ENCODE results near the gene COL15A1.

COL15A1 gene

GRCh38 chr9:99062549-99062948 lies 118.8 kb downstream of the COL15A1 start:
- no peak for DNase-seq

GRCh38 chr9:99063522-99063921 lies 119.8 kb downstream of the COL15A1 start:
- no peak for DNase-seq

- DNase-seq = no peak
Observed at GRCh38 chr9:99066571-99066970, 122.9 kb downstream of the COL15A1 start.

GRCh38 chr9:99069075-99069474 lies 125.4 kb downstream of the COL15A1 start:
- no peak for DNase-seq

GRCh38 chr9:99069546-99069945 lies 125.8 kb downstream of the COL15A1 start:
- DNase-seq = no peak

GRCh38 chr9:99070681-99071080 lies 127.0 kb downstream of the COL15A1 start:
- DNase-seq = no peak

- peak; percentile 76 for DNase-seq
Observed at GRCh38 chr9:99071313-99072039, 127.8 kb downstream of the COL15A1 start.

- DNase-seq = no peak
Observed at GRCh38 chr9:99072040-99072394, 128.3 kb downstream of the COL15A1 start.

- DNase-seq = no peak
Observed at GRCh38 chr9:99073347-99073746, 129.6 kb downstream of the COL15A1 start.

GRCh38 chr9:99073985-99074901 lies 130.5 kb downstream of the COL15A1 start:
- DNase-seq = no peak

- DNase-seq = no peak
Observed at GRCh38 chr9:99074902-99075245, 131.2 kb downstream of the COL15A1 start.

GRCh38 chr9:99075246-99075912 lies 131.7 kb downstream of the COL15A1 start:
- peak; percentile 91 for DNase-seq

- DNase-seq = no peak
Observed at GRCh38 chr9:99076030-99076429, 132.3 kb downstream of the COL15A1 start.

GRCh38 chr9:99076483-99077171 lies 132.9 kb downstream of the COL15A1 start:
- DNase-seq = no peak

- no peak for DNase-seq
Observed at GRCh38 chr9:99078717-99079116, 135.0 kb downstream of the COL15A1 start.

GRCh38 chr9:99079542-99079941 lies 135.8 kb downstream of the COL15A1 start:
- no peak for DNase-seq

GRCh38 chr9:99083051-99083450 lies 139.3 kb downstream of the COL15A1 start:
- no peak for DNase-seq

- DNase-seq = peak; percentile 82
Observed at GRCh38 chr9:99085949-99086948, 142.5 kb downstream of the COL15A1 start.

- no peak for DNase-seq
Observed at GRCh38 chr9:99087462-99087861, 143.8 kb downstream of the COL15A1 start.

GRCh38 chr9:99090336-99091130 lies 146.8 kb downstream of the COL15A1 start:
- peak; percentile 81 for DNase-seq

All from fibroblast of skin of right biceps (primary cell).